Measurements from ENCODE around the gene INTS7.
"Not testable (repeated sequence)": the region's sequence is repeated elsewhere in the genome, so short reads cannot be mapped to it uniquely, and the experiment has no call there.

The INTS7 gene

GRCh38 chr1:212037900-212038299, 2.5 kb upstream of the INTS7 start:
- no peaks in the 10 kb centered on the region for H3K9me3 ChIP-seq (ENCODE audit: control insufficient read depth in 1 of 2, low read length in 2 of 2)
- H3K9ac ChIP-seq (ENCODE audit: low read depth in 1 of 2, low read length in 2 of 2), result no peak overlapping the region
- no peaks in the 10 kb centered on the region for H3K27me3 ChIP-seq (ENCODE audit: control insufficient read depth in 1 of 2, insufficient read depth in 2 of 2, low read length in 2 of 2)
- H3K27ac ChIP-seq (ENCODE audit: low read depth, low read length), result no peak overlapping the region
- H3K36me3 ChIP-seq (ENCODE audit: control insufficient read depth in 1 of 2, insufficient read depth in 2 of 2, low read length in 2 of 2), result no peaks in the 10 kb centered on the region
- H3K4me1 ChIP-seq (ENCODE audit: control insufficient read depth in 1 of 2, insufficient read depth in 2 of 2, low read length in 2 of 2), result peaks cover 18% of the 10 kb centered on the region in 2 donors
- no peak overlapping the region for H3K4me3 ChIP-seq (ENCODE audit: low read depth in 1 of 2, low read length in 2 of 2)

- no peak overlapping the region for H3K27ac ChIP-seq (ENCODE audit: low read depth, low read length)
- H3K36me3 ChIP-seq (ENCODE audit: control insufficient read depth in 1 of 2, insufficient read depth in 2 of 2, low read length in 2 of 2), result no peaks in the 10 kb centered on the region
- no peaks in the 10 kb centered on the region for H3K27me3 ChIP-seq (ENCODE audit: control insufficient read depth in 1 of 2, insufficient read depth in 2 of 2, low read length in 2 of 2)
- peak overlapping the region; percentile 74 to 92 for H3K4me3 ChIP-seq (ENCODE audit: low read depth in 1 of 2, low read length in 2 of 2)
- H3K4me1 ChIP-seq (ENCODE audit: control insufficient read depth in 1 of 2, insufficient read depth in 2 of 2, low read length in 2 of 2), result peaks cover 22 to 23% of the 10 kb centered on the region in 2 donors
- H3K9ac ChIP-seq (ENCODE audit: low read depth in 1 of 2, low read length in 2 of 2), result peak overlapping the region; percentile 70 to 73
- no peaks in the 10 kb centered on the region for H3K9me3 ChIP-seq (ENCODE audit: control insufficient read depth in 1 of 2, low read length in 2 of 2)
Observed at GRCh38 chr1:212035835-212036605, 663 bp upstream of the INTS7 start.

GRCh38 chr1:212034516-212035122, 738 bp downstream of the INTS7 start:
- peaks cover 22 to 23% of the 10 kb centered on the region in 2 donors for H3K4me1 ChIP-seq (ENCODE audit: control insufficient read depth in 1 of 2, insufficient read depth in 2 of 2, low read length in 2 of 2)

GRCh38 chr1:212030936-212031528, 4.3 kb downstream of the INTS7 start:
- Histone ChIP-seq H3K9ac (ENCODE audit: low read depth in 1 of 2, low read length in 2 of 2) (no peak overlapping the region), H3K27ac (ENCODE audit: low read depth, low read length) (no peak overlapping the region), H3K9me3 (ENCODE audit: control insufficient read depth in 1 of 2, low read length in 2 of 2) (no peaks in the 10 kb centered on the region), H3K36me3 (ENCODE audit: control insufficient read depth in 1 of 2, insufficient read depth in 2 of 2, low read length in 2 of 2) (no peaks in the 10 kb centered on the region), H3K4me1 (ENCODE audit: control insufficient read depth in 1 of 2, insufficient read depth in 2 of 2, low read length in 2 of 2) (peaks cover 13 to 19% of the 10 kb centered on the region in 2 donors), H3K4me3 (ENCODE audit: low read depth in 1 of 2, low read length in 2 of 2) (no peak overlapping the region), H3K27me3 (ENCODE audit: control insufficient read depth in 1 of 2, insufficient read depth in 2 of 2, low read length in 2 of 2) (no peaks in the 10 kb centered on the region)

More at GRCh38 chr1:212034516-212035122, 738 bp downstream of the INTS7 start:
- Histone ChIP-seq H3K9me3 (ENCODE audit: control insufficient read depth in 1 of 2, low read length in 2 of 2) (no peaks in the 10 kb centered on the region), H3K27ac (ENCODE audit: low read depth, low read length) (peak overlapping the region; percentile 80), H3K27me3 (ENCODE audit: control insufficient read depth in 1 of 2, insufficient read depth in 2 of 2, low read length in 2 of 2) (no peaks in the 10 kb centered on the region), H3K4me3 (ENCODE audit: low read depth in 1 of 2, low read length in 2 of 2) (peak overlapping the region; percentile 74 to 95), H3K36me3 (ENCODE audit: control insufficient read depth in 1 of 2, insufficient read depth in 2 of 2, low read length in 2 of 2) (no peaks in the 10 kb centered on the region), H3K9ac (ENCODE audit: low read depth in 1 of 2, low read length in 2 of 2) (peak overlapping the region; percentile 70 to 96)

GRCh38 chr1:212027727-212028126, 7.6 kb downstream of the INTS7 start:
- H3K27me3 ChIP-seq (ENCODE audit: control insufficient read depth in 1 of 2, insufficient read depth in 2 of 2, low read length in 2 of 2); H3K4me1 ChIP-seq (ENCODE audit: control insufficient read depth in 1 of 2, insufficient read depth in 2 of 2, low read length in 2 of 2); H3K36me3 ChIP-seq (ENCODE audit: control insufficient read depth in 1 of 2, insufficient read depth in 2 of 2, low read length in 2 of 2); H3K9me3 ChIP-seq (ENCODE audit: control insufficient read depth in 1 of 2, low read length in 2 of 2); H3K4me3 ChIP-seq (ENCODE audit: low read depth in 1 of 2, low read length in 2 of 2); H3K9ac ChIP-seq (ENCODE audit: low read depth in 1 of 2, low read length in 2 of 2); H3K27ac ChIP-seq (ENCODE audit: low read depth, low read length): not testable (repeated sequence)

DNA sequence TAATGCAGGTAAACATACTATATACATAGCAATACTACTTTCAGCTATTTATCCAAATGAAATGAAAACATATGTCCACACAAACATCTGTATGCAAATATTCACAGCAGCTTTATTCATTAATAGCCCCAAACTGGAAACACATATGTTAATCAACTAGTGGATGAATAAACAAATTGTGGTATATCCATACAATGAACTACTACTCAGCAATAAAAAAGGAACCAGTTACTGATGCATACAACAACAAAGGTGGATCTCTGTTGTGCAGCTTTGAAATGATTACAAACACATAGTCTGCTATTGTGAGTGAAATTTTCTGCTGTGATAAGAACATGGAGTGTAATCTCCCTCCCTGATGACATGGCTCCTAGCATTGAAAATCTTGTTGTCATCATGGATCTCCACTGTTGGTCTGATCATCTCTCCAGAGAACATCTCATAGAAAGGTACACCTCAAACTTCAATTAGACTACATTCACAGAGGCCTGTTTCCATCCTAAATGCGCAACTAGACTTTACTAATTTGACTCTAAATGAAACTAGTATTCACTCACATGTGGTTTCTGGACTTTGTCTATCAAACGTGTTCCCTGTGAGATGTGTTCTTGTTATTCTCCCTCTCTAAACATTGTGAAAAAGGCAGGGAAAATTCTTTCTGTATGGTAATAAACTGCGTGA, 10.7 kb downstream of the INTS7 start:
- Histone ChIP-seq H3K4me1 (ENCODE audit: control insufficient read depth in 1 of 2, insufficient read depth in 2 of 2, low read length in 2 of 2) (no peaks in the 10 kb centered on the region), H3K27ac (ENCODE audit: low read depth, low read length) (no peak overlapping the region), H3K27me3 (ENCODE audit: control insufficient read depth in 1 of 2, insufficient read depth in 2 of 2, low read length in 2 of 2) (no peaks in the 10 kb centered on the region), H3K9me3 (ENCODE audit: control insufficient read depth in 1 of 2, low read length in 2 of 2) (peaks cover 0 to 8% of the 10 kb centered on the region in 2 donors), H3K36me3 (ENCODE audit: control insufficient read depth in 1 of 2, insufficient read depth in 2 of 2, low read length in 2 of 2) (peaks cover 0 to 4% of the 10 kb centered on the region in 2 donors), H3K9ac (ENCODE audit: low read depth in 1 of 2, low read length in 2 of 2) (no peak overlapping the region), H3K4me3 (ENCODE audit: low read depth in 1 of 2, low read length in 2 of 2) (no peak overlapping the region)

GRCh38 chr1:212022908-212023307, 12.4 kb downstream of the INTS7 start:
- not testable (repeated sequence) for H3K36me3 ChIP-seq (ENCODE audit: control insufficient read depth in 1 of 2, insufficient read depth in 2 of 2, low read length in 2 of 2); H3K4me1 ChIP-seq (ENCODE audit: control insufficient read depth in 1 of 2, insufficient read depth in 2 of 2, low read length in 2 of 2); H3K9ac ChIP-seq (ENCODE audit: low read depth in 1 of 2, low read length in 2 of 2); H3K4me3 ChIP-seq (ENCODE audit: low read depth in 1 of 2, low read length in 2 of 2); H3K27ac ChIP-seq (ENCODE audit: low read depth, low read length); H3K9me3 ChIP-seq (ENCODE audit: control insufficient read depth in 1 of 2, low read length in 2 of 2); H3K27me3 ChIP-seq (ENCODE audit: control insufficient read depth in 1 of 2, insufficient read depth in 2 of 2, low read length in 2 of 2)

GRCh38 chr1:212021563-212021962, 13.8 kb downstream of the INTS7 start:
- H3K4me3 ChIP-seq (ENCODE audit: low read depth in 1 of 2, low read length in 2 of 2), result no peak overlapping the region
- H3K9ac ChIP-seq (ENCODE audit: low read depth in 1 of 2, low read length in 2 of 2), result no peak overlapping the region
- H3K27me3 ChIP-seq (ENCODE audit: control insufficient read depth in 1 of 2, insufficient read depth in 2 of 2, low read length in 2 of 2), result no peaks in the 10 kb centered on the region
- no peaks in the 10 kb centered on the region for H3K4me1 ChIP-seq (ENCODE audit: control insufficient read depth in 1 of 2, insufficient read depth in 2 of 2, low read length in 2 of 2)
- peaks cover 0 to 8% of the 10 kb centered on the region in 2 donors for H3K9me3 ChIP-seq (ENCODE audit: control insufficient read depth in 1 of 2, low read length in 2 of 2)
- H3K27ac ChIP-seq (ENCODE audit: low read depth, low read length), result no peak overlapping the region
- H3K36me3 ChIP-seq (ENCODE audit: control insufficient read depth in 1 of 2, insufficient read depth in 2 of 2, low read length in 2 of 2), result peaks cover 0 to 5% of the 10 kb centered on the region in 2 donors

DNA sequence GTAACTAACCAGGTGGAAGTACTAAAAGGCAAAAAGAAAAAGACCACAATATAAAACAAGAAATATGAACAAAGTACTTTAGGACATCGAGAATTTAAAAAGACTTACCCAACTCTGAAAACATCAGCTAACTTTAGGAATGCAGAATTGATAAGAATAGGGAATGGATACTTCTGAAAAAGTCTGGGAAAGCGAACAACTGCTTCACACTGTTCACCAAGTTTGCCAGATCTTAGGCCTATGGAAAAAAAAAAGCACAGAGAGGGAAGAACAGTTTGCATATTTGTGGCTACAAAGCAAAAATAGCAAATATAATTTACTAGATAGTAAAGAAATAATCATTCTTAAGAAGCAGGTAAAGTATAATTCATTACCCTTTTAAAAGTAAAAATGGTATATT, 14.4 kb downstream of the INTS7 start:
- Histone ChIP-seq H3K4me3 (ENCODE audit: low read depth in 1 of 2, low read length in 2 of 2) (no peak overlapping the region), H3K27ac (ENCODE audit: low read depth, low read length) (no peak overlapping the region), H3K9me3 (ENCODE audit: control insufficient read depth in 1 of 2, low read length in 2 of 2) (peaks cover 0 to 8% of the 10 kb centered on the region in 2 donors), H3K36me3 (ENCODE audit: control insufficient read depth in 1 of 2, insufficient read depth in 2 of 2, low read length in 2 of 2) (peaks cover 0 to 11% of the 10 kb centered on the region in 2 donors), H3K4me1 (ENCODE audit: control insufficient read depth in 1 of 2, insufficient read depth in 2 of 2, low read length in 2 of 2) (no peaks in the 10 kb centered on the region), H3K9ac (ENCODE audit: low read depth in 1 of 2, low read length in 2 of 2) (no peak overlapping the region), H3K27me3 (ENCODE audit: control insufficient read depth in 1 of 2, insufficient read depth in 2 of 2, low read length in 2 of 2) (no peaks in the 10 kb centered on the region)

DNA sequence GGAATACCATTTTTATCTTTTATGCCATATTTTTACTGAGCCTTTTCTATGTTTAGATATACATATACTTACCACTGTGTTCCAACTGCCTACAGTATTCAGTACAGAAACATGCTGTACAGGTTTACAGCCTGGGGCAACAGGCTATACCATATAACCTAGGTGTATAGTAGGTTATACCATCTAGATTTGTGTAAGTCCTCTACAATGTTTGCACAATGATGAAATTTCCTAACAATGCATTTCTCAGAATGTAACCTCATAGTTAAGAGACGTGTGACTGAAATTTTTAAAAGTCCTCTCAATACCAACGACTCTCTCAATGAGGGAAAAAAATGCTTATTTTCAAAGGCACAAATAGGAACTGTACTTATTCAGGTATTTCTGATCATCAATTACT, 21.7 kb downstream of the INTS7 start:
- H3K9me3 ChIP-seq (ENCODE audit: control insufficient read depth in 1 of 2, low read length in 2 of 2), result no peaks in the 10 kb centered on the region
- no peak overlapping the region for H3K4me3 ChIP-seq (ENCODE audit: low read depth in 1 of 2, low read length in 2 of 2)
- H3K27ac ChIP-seq (ENCODE audit: low read depth, low read length), result no peak overlapping the region
- H3K27me3 ChIP-seq (ENCODE audit: control insufficient read depth in 1 of 2, insufficient read depth in 2 of 2, low read length in 2 of 2), result no peaks in the 10 kb centered on the region
- H3K9ac ChIP-seq (ENCODE audit: low read depth in 1 of 2, low read length in 2 of 2), result no peak overlapping the region
- peaks cover 5 to 13% of the 10 kb centered on the region in 2 donors for H3K36me3 ChIP-seq (ENCODE audit: control insufficient read depth in 1 of 2, insufficient read depth in 2 of 2, low read length in 2 of 2)
- H3K4me1 ChIP-seq (ENCODE audit: control insufficient read depth in 1 of 2, insufficient read depth in 2 of 2, low read length in 2 of 2), result no peaks in the 10 kb centered on the region
